Hepatocyte (in vitro differentiated cells): ENCODE results near the gene DYSF. TPM values are rescaled to one million over a fixed set of nuclear protein-coding genes. Genes with fewer than 3 reads are reported as not detected.

ENCODE experiments used
- DNase-seq: peaks from one replicate; pipeline ENCODE4 v3.0.0-alpha.2; 2016; ENCODE audit warnings: low spot score
- H2AFZ ChIP-seq: fragments of 200-600 bp; sonication (generic); 2 replicates; pipeline ENCODE4 v1.6.0; 2016; ENCODE audit warnings: antibody characterized with exemption, mild to moderate bottlenecking
- H3K27ac ChIP-seq: fragments of 200-600 bp; sonication (generic); 2 replicates; pipeline ENCODE4 v1.5.1; 2016; ENCODE audit warnings: mild to moderate bottlenecking
- H3K27me3 ChIP-seq: fragments of 200-600 bp; sonication (generic); 2 replicates; pipeline ENCODE4 v1.6.1; 2016
- H3K36me3 ChIP-seq: fragments of 200-600 bp; sonication (generic); replicated peaks from 2 replicates; pipeline ENCODE4 v1.5.1; 2016; ENCODE audit warnings: low read depth; ENCODE audit not compliant: insufficient read depth
- H3K4me1 ChIP-seq: fragments of 200-600 bp; sonication (generic); 2 replicates; pipeline ENCODE4 v1.5.1; 2016; ENCODE audit warnings: mild to moderate bottlenecking, moderate library complexity; ENCODE audit not compliant: insufficient read depth
- H3K4me2 ChIP-seq: fragments of 200-600 bp; sonication (generic); 2 replicates; pipeline ENCODE4 v1.6.0; 2016
- H3K4me3 ChIP-seq: fragments of 200-600 bp; sonication (generic); 2 replicates; pipeline ENCODE4 v1.5.1; 2016; ENCODE audit warnings: mild to moderate bottlenecking
- H3K79me2 ChIP-seq: fragments of 200-600 bp; sonication (generic); 2 replicates; pipeline ENCODE4 v1.6.0; 2017; ENCODE audit warnings: mild to moderate bottlenecking
- H3K9me2 ChIP-seq: fragments of 200-600 bp; sonication (generic); replicated peaks from 2 replicates; pipeline ENCODE4 v1.6.0; 2017; ENCODE audit warnings: mild to moderate bottlenecking; ENCODE audit not compliant: insufficient read depth
- H3K9me3 ChIP-seq: fragments of 200-600 bp; sonication (generic); 2 replicates; pipeline ENCODE4 v1.5.1; 2016; ENCODE audit warnings: low read depth, mild to moderate bottlenecking
- H4K20me1 ChIP-seq: fragments of 200-600 bp; sonication (generic); 2 replicates; pipeline ENCODE4 v1.6.0; 2016; ENCODE audit warnings: mild to moderate bottlenecking; ENCODE audit not compliant: insufficient read depth, poor library complexity, severe bottlenecking
- EZH2 ChIP-seq: fragments of 200-600 bp; sonication (generic); IDR thresholded peaks from 2 replicates; pipeline ENCODE4 v1.6.1; 2016; ENCODE audit warnings: antibody characterized with exemption, mild to moderate bottlenecking, borderline replicate concordance
- EZH2phosphoT487 ChIP-seq: fragments of 200-600 bp; sonication (generic); IDR thresholded peaks from one replicate; pipeline ENCODE4 v1.6.1; 2018; ENCODE audit warnings: antibody characterized with exemption, mild to moderate bottlenecking, low read depth, moderate library complexity; ENCODE audit not compliant: unreplicated experiment, severe bottlenecking
- WGBS: methylation state at CpG from one replicate; pipeline ENCODE4 v1.1.6; 2016; ENCODE audit warnings: low lambda C conversion rate; ENCODE audit errors: missing lambda C conversion rate; 5-methylcytosine and 5-hydroxymethylcytosine counted together
- polyA plus RNA-seq: library from polyadenylated mRNA; unstranded; fragments of >200 nt; fragmentation: Nextera tagmentation; extraction: Ambion mirVana; gene quantifications from 2 replicates; pipeline ENCODE4 v1.2.1, GENCODE V29; 2016
- total RNA-seq: library from RNA; depleted of rRNA; stranded (reverse); fragments of >200 nt; gene quantifications from 2 replicates; pipeline ENCODE4 v1.2.3, GENCODE V29; 2014
- TF ChIP-seq, protein P1 (sequence below): fragments of 200-600 bp; sonication (generic); IDR thresholded peaks from 2 replicates; pipeline ENCODE4 v1.5.1; 2016; ENCODE audit warnings: antibody characterized with exemption, mild to moderate bottlenecking; ENCODE audit not compliant: poor library complexity

Gene DYSF
- total and polyA plus RNA-seq, 2 experiments from 2014 or later: 0.25 to 0.90 TPM

DNA sequence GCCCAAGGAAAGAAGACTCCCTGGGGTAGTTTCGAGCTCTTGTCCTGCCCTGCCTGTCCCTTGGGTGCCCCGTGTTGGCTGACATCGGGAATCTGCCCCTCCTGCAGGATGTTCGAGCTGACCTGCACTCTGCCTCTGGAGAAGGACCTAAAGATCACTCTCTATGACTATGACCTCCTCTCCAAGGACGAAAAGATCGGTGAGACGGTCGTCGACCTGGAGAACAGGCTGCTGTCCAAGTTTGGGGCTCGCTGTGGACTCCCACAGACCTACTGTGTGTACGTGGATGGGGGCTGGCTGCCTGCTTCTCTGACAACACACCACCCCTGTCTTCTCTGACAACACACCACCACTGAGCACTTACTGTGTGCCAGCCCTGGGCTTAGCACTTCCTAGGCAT is 210.8 kb downstream of the DYSF start:
- no peaks in the 10 kb centered on the region for H3K9me2 ChIP-seq
- H3K36me3 ChIP-seq: no peaks in the 10 kb centered on the region
- no peak overlapping the region for H3K27ac ChIP-seq
- H2AFZ ChIP-seq: no peak overlapping the region
- H3K27me3 ChIP-seq: no peaks in the 10 kb centered on the region
- TF ChIP-seq, protein P1, sequence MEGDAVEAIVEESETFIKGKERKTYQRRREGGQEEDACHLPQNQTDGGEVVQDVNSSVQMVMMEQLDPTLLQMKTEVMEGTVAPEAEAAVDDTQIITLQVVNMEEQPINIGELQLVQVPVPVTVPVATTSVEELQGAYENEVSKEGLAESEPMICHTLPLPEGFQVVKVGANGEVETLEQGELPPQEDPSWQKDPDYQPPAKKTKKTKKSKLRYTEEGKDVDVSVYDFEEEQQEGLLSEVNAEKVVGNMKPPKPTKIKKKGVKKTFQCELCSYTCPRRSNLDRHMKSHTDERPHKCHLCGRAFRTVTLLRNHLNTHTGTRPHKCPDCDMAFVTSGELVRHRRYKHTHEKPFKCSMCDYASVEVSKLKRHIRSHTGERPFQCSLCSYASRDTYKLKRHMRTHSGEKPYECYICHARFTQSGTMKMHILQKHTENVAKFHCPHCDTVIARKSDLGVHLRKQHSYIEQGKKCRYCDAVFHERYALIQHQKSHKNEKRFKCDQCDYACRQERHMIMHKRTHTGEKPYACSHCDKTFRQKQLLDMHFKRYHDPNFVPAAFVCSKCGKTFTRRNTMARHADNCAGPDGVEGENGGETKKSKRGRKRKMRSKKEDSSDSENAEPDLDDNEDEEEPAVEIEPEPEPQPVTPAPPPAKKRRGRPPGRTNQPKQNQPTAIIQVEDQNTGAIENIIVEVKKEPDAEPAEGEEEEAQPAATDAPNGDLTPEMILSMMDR: no peak
- TF ChIP-seq EZH2: no peak
- no peak for TF ChIP-seq EZH2phosphoT487
- no peaks in the 10 kb centered on the region for H3K9me3 ChIP-seq
- DNase-seq: no peak
- no peak overlapping the region for H3K4me3 ChIP-seq
- 86% methylated on average over 11 of the region's 11 CpGs for WGBS
- no peaks in the 10 kb centered on the region for H3K4me1 ChIP-seq
- H4K20me1 ChIP-seq: no peaks in the 10 kb centered on the region
- no peaks in the 10 kb centered on the region for H3K79me2 ChIP-seq
- H3K4me2 ChIP-seq: no peak overlapping the region

DNA sequence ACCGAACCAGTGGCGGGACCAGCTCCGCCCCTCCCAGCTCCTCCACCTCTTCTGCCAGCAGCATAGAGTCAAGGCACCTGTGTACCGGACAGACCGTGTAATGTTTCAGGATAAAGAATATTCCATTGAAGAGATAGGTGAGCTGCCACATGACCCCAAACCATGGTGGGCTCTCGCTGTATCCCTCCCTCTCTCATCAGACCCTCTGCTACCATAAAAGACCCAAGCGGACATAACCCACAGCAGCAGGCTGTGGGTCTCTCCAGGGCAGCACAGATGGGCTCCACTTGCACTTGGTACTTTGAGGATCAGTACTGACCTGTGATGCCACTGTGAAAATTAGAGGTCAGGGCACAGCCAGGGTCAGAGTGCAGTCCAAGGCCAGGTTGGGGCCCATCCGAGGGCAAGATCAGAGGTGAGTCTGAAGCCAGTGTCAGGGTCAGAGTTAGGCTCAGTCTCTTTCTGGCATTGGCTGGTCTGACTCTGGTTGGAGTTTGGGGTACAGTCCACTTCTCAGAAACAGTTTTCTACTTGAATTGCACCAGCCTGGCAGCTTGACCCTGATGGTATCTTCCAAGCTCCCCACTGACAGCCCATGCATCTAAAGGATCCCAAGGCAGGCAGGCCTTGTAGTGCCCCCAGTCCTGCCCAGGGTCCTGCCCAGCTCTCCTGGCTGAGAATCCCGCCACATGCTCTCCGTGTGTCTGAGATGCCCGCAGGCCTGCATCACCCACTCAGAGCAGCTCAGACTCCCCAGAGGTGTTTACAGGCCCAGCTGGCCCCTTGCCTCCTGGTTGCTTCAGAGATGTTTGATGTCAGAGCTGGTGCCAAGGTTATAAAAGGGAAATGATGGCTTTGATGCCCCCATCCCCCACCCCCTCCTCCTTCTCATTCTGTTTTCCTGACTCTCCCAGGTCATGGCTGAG is 212.1 kb downstream of the DYSF start:
- WGBS: 94% methylated on average over 11 of the region's 11 CpGs
- Histone ChIP-seq H3K36me3 (no peaks in the 10 kb centered on the region), H3K9me2 (no peaks in the 10 kb centered on the region), H3K27ac (no peak overlapping the region), H3K4me3 (no peak overlapping the region), H3K9me3 (no peaks in the 10 kb centered on the region), H3K4me2 (no peak overlapping the region), H3K79me2 (no peaks in the 10 kb centered on the region), H3K4me1 (no peaks in the 10 kb centered on the region), H4K20me1 (no peaks in the 10 kb centered on the region), H3K27me3 (no peaks in the 10 kb centered on the region), H2AFZ (no peak overlapping the region)
- no peak for DNase-seq
- TF ChIP-seq, protein P1: no peak
- TF ChIP-seq EZH2 (no peak), EZH2phosphoT487 (no peak)

DNA sequence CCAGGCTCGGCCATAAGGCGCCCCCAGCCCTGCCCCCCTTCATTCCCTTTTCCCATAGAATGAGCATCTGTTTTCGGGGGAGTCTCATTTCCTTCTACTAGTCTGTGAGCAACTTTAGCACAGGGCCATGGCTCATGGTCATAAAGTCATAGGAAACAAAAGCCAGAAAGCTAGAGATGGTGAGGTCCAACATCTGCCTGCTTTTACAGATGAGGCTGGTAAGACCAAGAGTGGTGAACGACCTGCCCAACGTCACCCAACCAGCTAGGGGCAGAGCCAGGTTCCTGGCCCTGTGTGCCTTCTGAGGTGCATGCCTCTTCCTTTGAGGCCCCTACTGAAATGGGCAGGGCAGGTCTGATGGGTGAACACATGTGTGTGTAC is 212.7 kb downstream of the DYSF start:
- TF ChIP-seq, protein P1: no peak
- TF ChIP-seq EZH2phosphoT487: no peak

More for the DNA sequence above, 212.7 kb downstream of the DYSF start:
- no peaks in the 10 kb centered on the region for H3K9me3 ChIP-seq
- no peak overlapping the region for H2AFZ ChIP-seq
- H3K4me1 ChIP-seq: no peaks in the 10 kb centered on the region
- no peak for DNase-seq
- H3K79me2 ChIP-seq: no peaks in the 10 kb centered on the region
- H3K36me3 ChIP-seq: no peaks in the 10 kb centered on the region
- H3K27me3 ChIP-seq: no peaks in the 10 kb centered on the region
- 83% methylated on average over 5 of the region's 5 CpGs for whole genome bisulfite sequencing
- no peaks in the 10 kb centered on the region for H4K20me1 ChIP-seq
- H3K4me2 ChIP-seq: no peak overlapping the region
- H3K4me3 ChIP-seq: no peak overlapping the region
- H3K9me2 ChIP-seq: no peaks in the 10 kb centered on the region
- H3K27ac ChIP-seq: no peak overlapping the region
